Esophagus squamous epithelium (tissue), 5 donors: ENCODE measurements around the gene NNAT. TPM values are rescaled to one million over a fixed set of nuclear protein-coding genes. Genes with fewer than 3 reads are reported as not detected.

Experiments used
- DNase-seq: peaks from one replicate; lab custom pipeline; 2025; lab: John Stamatoyannopoulos, UW
- H3K27ac ChIP-seq, 4 donors: fragments of 200-600 bp; sonication (generic); one replicate each; pipeline ENCODE4 v1.5.1; 2016 to 2019; ENCODE audit warnings: mild to moderate bottlenecking in 1 of 4
- H3K27me3 ChIP-seq, 4 donors: fragments of 200-600 bp; sonication (generic); 1 replicate in 3 of 4; 2 replicates in 1 of 4; pipeline versions ENCODE4 v1.5.1 to v1.6.0; 2017 to 2021; ENCODE audit warnings: antibody characterized with exemption in 1 of 4
- H3K36me3 ChIP-seq, 3 donors: fragments of 200-600 bp; sonication (generic); one replicate each; pipeline ENCODE4 v1.5.1; 2016 to 2019
- H3K4me1 ChIP-seq, 3 donors: fragments of 200-600 bp; sonication (generic); one replicate each; pipeline ENCODE4 v1.5.1; 2017 to 2019
- H3K4me3 ChIP-seq, 4 donors: fragments of 200-600 bp; sonication (generic); 1 replicate in 3 of 4; 2 replicates in 1 of 4; pipeline ENCODE4 v1.5.1; 2016 to 2019; ENCODE audit warnings: mild to moderate bottlenecking in 2 of 4, moderate library complexity in 1 of 4
- H3K9me3 ChIP-seq, 3 donors: fragments of 200-600 bp; sonication (generic); one replicate each; pipeline ENCODE4 v1.5.1; 2016 to 2019
- POLR2A ChIP-seq, 4 donors: fragments of 450-650 bp; IDR thresholded peaks; one replicate each; pipeline ENCODE4 v1.6.1; 2017; ENCODE audit warnings: antibody characterized with exemption in 4 of 4, mild to moderate bottlenecking in 4 of 4, moderate library complexity in 3 of 4
- WGBS, 2 donors: methylation state at CpG; one replicate each; pipeline ENCODE4 v1.1.5; 2018; 5-methylcytosine and 5-hydroxymethylcytosine counted together
- intact Hi-C: fragments of 100-400 bp; cut with DNase I; formaldehyde crosslinking; loops from one replicate; pipeline ENCODE4 v1.15.0; 2022
- total RNA-seq, 4 donors: library from RNA; depleted of rRNA; stranded (reverse); fragments of >200 nt; gene quantifications; one replicate each; pipeline ENCODE4 v1.1.0, GENCODE V29; 2016
- TF ChIP-seq, protein P1 (sequence below), 6 experiments: fragments of 450-650 bp in 4 of 6; fragments of 200-600 bp in 2 of 6; sonication (generic) in 2 of 6; IDR thresholded peaks; one replicate each; pipeline ENCODE4 v1.5.1; 2016 to 2019; ENCODE audit warnings: antibody characterized with exemption in 6 of 6, mild to moderate bottlenecking in 4 of 6, moderate library complexity in 4 of 6
- donor health status: DM: yes; HTN: yes; CAD: no.

NNAT gene
- total RNA-seq, 4 donors from 2014 or later, result 0.76 to 1.9 (median 1.9) TPM; not detected in 1

DNA sequence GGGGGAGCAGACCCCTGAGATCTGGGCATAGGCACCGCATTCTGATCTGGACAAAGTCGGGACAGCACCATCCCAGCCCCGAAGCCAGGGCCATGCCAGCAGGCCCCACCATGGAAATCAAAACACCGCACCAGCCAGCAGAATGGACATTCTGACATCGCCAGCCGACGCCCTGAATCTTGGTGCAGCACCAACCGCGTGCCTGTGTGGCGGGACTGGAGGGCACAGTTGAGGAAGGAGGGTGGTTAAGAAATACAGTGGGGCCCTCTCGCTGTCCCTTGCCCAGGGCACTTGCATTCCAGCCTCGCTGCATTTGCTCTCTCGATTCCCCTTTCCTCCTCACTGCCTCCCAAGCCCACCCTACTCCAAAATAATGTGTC, 2.0 kb downstream of the NNAT start:
- WGBS, 2 donors, result 41 to 75% methylated on average over 6 to 13 of the region's 13 CpGs
- peak overlapping the region in 3 of 4 donors; percentile 4 to 39 (median 37) for H3K4me3 ChIP-seq
- intact Hi-C loops, result loop anchor here (10.0 kb wide), 1 partner anchor 138 kb away; no protein-coding TSS in a partner anchor
- TF ChIP-seq POLR2A (IDR thresholded peaks at IDR 0.05), result no peak
- TF ChIP-seq, protein P1, sequence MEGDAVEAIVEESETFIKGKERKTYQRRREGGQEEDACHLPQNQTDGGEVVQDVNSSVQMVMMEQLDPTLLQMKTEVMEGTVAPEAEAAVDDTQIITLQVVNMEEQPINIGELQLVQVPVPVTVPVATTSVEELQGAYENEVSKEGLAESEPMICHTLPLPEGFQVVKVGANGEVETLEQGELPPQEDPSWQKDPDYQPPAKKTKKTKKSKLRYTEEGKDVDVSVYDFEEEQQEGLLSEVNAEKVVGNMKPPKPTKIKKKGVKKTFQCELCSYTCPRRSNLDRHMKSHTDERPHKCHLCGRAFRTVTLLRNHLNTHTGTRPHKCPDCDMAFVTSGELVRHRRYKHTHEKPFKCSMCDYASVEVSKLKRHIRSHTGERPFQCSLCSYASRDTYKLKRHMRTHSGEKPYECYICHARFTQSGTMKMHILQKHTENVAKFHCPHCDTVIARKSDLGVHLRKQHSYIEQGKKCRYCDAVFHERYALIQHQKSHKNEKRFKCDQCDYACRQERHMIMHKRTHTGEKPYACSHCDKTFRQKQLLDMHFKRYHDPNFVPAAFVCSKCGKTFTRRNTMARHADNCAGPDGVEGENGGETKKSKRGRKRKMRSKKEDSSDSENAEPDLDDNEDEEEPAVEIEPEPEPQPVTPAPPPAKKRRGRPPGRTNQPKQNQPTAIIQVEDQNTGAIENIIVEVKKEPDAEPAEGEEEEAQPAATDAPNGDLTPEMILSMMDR (IDR thresholded peaks at IDR 0.05), result no peak
- peaks cover 0 to 35% (median 0%) of the 10 kb centered on the region in 3 donors for H3K36me3 ChIP-seq
- H3K4me1 ChIP-seq, result peaks cover 47 to 90% (median 66%) of the 10 kb centered on the region in 3 donors
- H3K27me3 ChIP-seq, result no peaks in the 10 kb centered on the region
- H3K9me3 ChIP-seq, result no peaks in the 10 kb centered on the region
- peak overlapping the region; percentile 28 to 98 (median 56) for H3K27ac ChIP-seq
- DNase-seq, result no peak

GRCh38 chr20:37523911-37524700, 3.1 kb downstream of the NNAT start:
- no peak for DNase-seq
- Histone ChIP-seq H3K9me3 (no peaks in the 10 kb centered on the region), H3K4me3 (peak overlapping the region in 2 of 4 donors; percentile 34 to 95), H3K27ac (peak overlapping the region; percentile 90 to 98 (median 96)), H3K27me3 (no peaks in the 10 kb centered on the region), H3K4me1 (peaks cover 47 to 87% (median 70%) of the 10 kb centered on the region in 3 donors), H3K36me3 (peaks cover 0 to 25% (median 0%) of the 10 kb centered on the region in 3 donors)
- intact Hi-C loops, result loop anchor here (10.0 kb wide), 1 partner anchor 139 kb away; no protein-coding TSS in a partner anchor
- TF ChIP-seq, protein P1 (IDR thresholded peaks at IDR 0.05), result no peak
- no peak for TF ChIP-seq POLR2A (IDR thresholded peaks at IDR 0.05)
- WGBS, 2 donors, result 43 to 60% methylated on average over 8 to 9 of the region's 10 CpGs

DNA sequence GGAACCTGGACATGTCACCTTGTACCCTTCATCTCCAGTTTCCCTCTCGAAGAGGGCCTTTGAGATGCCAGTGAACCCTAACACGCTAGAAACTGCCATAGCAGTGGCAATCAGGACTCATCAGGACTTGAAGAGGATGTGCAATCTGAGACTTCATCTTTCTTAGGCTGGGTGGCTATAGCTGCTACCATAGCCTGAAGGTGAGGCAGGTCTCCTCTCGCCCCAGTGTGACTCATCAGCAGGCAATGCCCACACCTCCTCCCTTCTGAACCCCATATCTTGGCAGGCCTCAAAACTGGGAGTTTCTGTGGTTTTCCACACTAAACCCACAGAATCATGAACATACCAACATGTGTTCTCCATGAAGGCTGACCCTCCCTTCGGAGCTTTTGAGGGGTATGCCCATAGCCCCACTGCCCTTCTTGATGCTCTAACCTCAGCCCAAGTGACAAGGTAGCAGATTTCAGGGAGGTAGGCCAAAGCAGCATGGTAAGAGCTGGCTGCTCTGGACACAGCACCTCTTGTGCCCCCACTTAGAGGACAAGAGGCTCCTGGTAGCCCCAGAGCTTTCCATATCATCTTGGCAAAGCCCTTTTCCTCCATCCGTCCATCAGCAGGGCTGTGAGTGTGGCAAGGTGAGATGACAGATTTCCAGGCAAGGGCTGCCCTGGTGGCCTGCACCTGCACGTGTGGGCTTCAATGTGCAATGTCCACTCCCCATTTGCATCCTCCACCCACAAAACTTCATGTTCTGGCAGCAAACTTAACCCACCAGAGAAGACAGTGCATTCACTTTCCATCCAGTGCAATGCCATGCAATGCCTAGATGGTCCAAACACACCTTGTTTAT, 4.0 kb downstream of the NNAT start:
- 0 to 24% methylated on average over 1 to 4 of the region's 6 CpGs for WGBS, 2 donors
- TF ChIP-seq, protein P1 (IDR thresholded peaks at IDR 0.05), result no peak
- no peak for TF ChIP-seq POLR2A (IDR thresholded peaks at IDR 0.05)
- peak overlapping the region; percentile 90 to 98 (median 96) for H3K27ac ChIP-seq
- H3K9me3 ChIP-seq, result no peaks in the 10 kb centered on the region
- H3K4me3 ChIP-seq, result peak overlapping the region in 3 of 4 donors; percentile 9 to 98 (median 95)
- no peak for DNase-seq
- intact Hi-C loops, result loop anchor here (10.0 kb wide), 1 partner anchor 140 kb away; no protein-coding TSS in a partner anchor
- H3K27me3 ChIP-seq, result no peaks in the 10 kb centered on the region
- peaks cover 0 to 22% (median 0%) of the 10 kb centered on the region in 3 donors for H3K36me3 ChIP-seq
- peaks cover 39 to 77% (median 60%) of the 10 kb centered on the region in 3 donors for H3K4me1 ChIP-seq

DNA sequence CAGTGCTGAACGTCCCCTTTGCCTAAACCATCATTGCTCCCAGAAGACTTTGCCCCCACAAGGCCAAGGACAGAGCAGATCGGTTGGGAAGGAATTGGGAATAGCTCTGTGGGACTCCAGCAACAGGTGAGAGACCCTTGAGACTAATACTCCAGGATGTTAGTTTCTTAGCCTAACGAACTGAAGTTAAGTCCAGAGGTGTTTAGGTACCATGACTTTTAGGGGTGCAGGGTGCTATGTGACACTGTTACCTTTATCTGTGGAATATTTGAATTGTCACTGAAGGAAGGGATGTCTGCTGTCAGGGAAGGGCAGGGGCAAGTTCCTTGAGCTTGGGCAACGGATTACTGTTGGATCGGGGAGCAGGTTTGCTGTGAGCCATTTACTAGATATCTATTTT, 4.8 kb downstream of the NNAT start:
- no peak for TF ChIP-seq POLR2A (IDR thresholded peaks at IDR 0.05)
- TF ChIP-seq, protein P1 (IDR thresholded peaks at IDR 0.05), result no peak
- Histone ChIP-seq H3K9me3 (no peaks in the 10 kb centered on the region), H3K27ac (peak overlapping the region; percentile 90 to 98 (median 96)), H3K27me3 (no peaks in the 10 kb centered on the region), H3K4me3 (peak overlapping the region; percentile 51 to 99 (median 96)), H3K36me3 (peaks cover 0 to 15% (median 0%) of the 10 kb centered on the region in 3 donors), H3K4me1 (peaks cover 38 to 70% (median 56%) of the 10 kb centered on the region in 3 donors)
- no peak for DNase-seq
- 19 to 40% methylated on average over 5 of the region's 5 CpGs for WGBS, 2 donors
- intact Hi-C loops, result loop anchor here (10.0 kb wide), 1 partner anchor 141 kb away; no protein-coding TSS in a partner anchor
